ENCODE data around the gene PPP1R1C. TPM values are rescaled to one million over a fixed set of nuclear protein-coding genes. Genes with fewer than 3 reads are reported as not detected.
A peak's percentile ranks its signal among the peaks of the same experiment; 100 is the strongest.

The PPP1R1C gene, protein sequence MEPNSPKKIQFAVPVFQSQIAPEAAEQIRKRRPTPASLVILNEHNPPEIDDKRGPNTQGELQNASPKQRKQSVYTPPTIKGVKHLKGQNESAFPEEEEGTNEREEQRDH
- total RNA-seq (2021; fragmentation: NEBNext Ultra II Directional; extraction: Animal tissue kit (Norgen Biotek cat#: 25700)), result under 1 TPM in 4 of 6 experiments, not detected in 2; 0.31 to 0.48 (median 0.39) TPM
- long read RNA-seq, result 0 reads

GRCh38 chr2:181985632-181986205, at the start of gene PPP1R1C:
Gene PPP1R1C, plus strand, starts transcription at chr2:181985853. Its CDS starts 258 bp downstream, at chr2:181986111.
- Mint-ChIP-seq H3K36me3 (ENCODE audit: low read depth) (no peaks in the 10 kb centered on the region), H3K27me3 (ENCODE audit: insufficient read depth) (no peaks in the 10 kb centered on the region), H3K4me1 (ENCODE audit: low read depth) (peaks cover 12% of the 10 kb centered on the region)

DNA sequence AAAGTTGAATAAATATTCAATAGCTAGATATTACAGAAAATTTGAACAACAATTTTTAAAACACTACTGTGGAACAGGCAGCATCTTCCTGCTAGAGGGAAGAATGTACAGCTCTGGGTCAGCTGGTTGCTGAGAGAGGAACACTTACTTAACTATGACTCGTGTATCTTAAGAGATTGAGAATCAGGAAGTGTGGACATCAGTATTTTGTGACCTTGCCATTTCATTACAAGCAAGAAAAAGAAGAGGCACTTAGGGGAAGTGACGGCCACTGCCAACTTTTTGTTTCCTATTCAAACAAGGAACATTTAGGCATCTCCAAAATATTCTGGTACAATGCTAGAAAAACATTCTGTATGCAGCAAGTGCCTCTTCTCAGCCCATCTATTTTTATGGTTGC, 48.2 kb upstream of the PPP1R1C start:
- peak; percentile 29 for DNase-seq
- Mint-ChIP-seq H3K36me3 (ENCODE audit: low read depth) (peaks cover 4% of the 10 kb centered on the region; the same call in 1 of the 2 replicates), H3K27ac (0 out of 2 replicates have a peak overlapping the region, but pooled peaks have one; percentile 9), H3K9me3 (no peaks in the 10 kb centered on the region), H3K4me3 (no peak overlapping the region), H3K27me3 (ENCODE audit: insufficient read depth) (no peaks in the 10 kb centered on the region), H3K4me1 (ENCODE audit: low read depth) (peaks cover 44% of the 10 kb centered on the region)
- TF ChIP-seq, protein P1, sequence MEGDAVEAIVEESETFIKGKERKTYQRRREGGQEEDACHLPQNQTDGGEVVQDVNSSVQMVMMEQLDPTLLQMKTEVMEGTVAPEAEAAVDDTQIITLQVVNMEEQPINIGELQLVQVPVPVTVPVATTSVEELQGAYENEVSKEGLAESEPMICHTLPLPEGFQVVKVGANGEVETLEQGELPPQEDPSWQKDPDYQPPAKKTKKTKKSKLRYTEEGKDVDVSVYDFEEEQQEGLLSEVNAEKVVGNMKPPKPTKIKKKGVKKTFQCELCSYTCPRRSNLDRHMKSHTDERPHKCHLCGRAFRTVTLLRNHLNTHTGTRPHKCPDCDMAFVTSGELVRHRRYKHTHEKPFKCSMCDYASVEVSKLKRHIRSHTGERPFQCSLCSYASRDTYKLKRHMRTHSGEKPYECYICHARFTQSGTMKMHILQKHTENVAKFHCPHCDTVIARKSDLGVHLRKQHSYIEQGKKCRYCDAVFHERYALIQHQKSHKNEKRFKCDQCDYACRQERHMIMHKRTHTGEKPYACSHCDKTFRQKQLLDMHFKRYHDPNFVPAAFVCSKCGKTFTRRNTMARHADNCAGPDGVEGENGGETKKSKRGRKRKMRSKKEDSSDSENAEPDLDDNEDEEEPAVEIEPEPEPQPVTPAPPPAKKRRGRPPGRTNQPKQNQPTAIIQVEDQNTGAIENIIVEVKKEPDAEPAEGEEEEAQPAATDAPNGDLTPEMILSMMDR (IDR thresholded peaks at IDR 0.05), result no peak

More at GRCh38 chr2:181985632-181986205, at the start of gene PPP1R1C:
- no peak for DNase-seq
- H3K27ac Mint-ChIP-seq, result no peak within 1 kb of the TSS
- no peaks in the 10 kb centered on the region for H3K9me3 Mint-ChIP-seq
- TF ChIP-seq, protein P1 (IDR thresholded peaks at IDR 0.05), result no peak
- H3K4me3 Mint-ChIP-seq, result no peak within 1 kb of the TSS

GRCh38 chr2:181943411-181944124, 42.1 kb upstream of the PPP1R1C start:
- Mint-ChIP-seq H3K9me3 (no peaks in the 10 kb centered on the region), H3K27me3 (ENCODE audit: insufficient read depth) (no peaks in the 10 kb centered on the region), H3K27ac (no peak overlapping the region), H3K4me1 (ENCODE audit: low read depth) (peaks cover 23% of the 10 kb centered on the region), H3K4me3 (no peak overlapping the region), H3K36me3 (ENCODE audit: low read depth) (peaks cover 9% of the 10 kb centered on the region; the same call in 1 of the 2 replicates)
- TF ChIP-seq, protein P1 (IDR thresholded peaks at IDR 0.05), result no peak
- no peak for DNase-seq

DNA sequence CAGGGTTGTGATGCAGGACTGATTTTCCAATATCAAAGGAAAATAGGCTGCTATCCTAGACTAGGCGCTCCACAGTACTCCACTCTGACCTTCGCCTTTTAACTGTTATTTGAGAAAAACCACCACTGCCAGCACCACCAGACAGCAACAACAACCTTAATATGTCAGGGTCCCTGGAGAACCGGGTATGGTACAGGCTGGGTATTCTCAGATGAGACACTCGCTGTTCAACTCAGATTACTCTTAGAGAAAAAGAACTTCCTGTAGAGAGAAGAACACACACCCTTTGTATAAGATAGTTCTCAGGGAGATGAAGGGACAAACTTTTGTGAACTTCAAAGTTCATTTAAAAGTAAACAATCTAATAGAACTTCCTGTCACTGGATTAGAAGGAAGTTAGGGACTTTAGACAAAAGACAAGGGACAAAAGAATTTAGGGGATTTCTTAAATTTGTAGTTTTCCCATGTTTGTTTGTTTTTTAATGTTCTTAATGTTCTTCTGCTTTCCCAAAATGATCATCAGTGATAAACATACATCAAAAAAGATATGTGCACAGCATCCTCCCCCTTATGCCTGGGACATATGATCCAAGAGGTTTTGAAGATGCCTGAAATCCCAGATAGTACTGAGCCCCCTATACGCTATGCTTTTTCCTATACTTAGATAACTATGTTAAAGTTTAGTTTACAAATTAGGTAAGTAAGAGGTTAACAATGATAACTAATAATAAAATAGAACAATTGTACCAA, 41.3 kb upstream of the PPP1R1C start:
- Mint-ChIP-seq H3K4me3 (no peak overlapping the region), H3K36me3 (ENCODE audit: low read depth) (peaks cover 9% of the 10 kb centered on the region), H3K4me1 (ENCODE audit: low read depth) (peaks cover 31% of the 10 kb centered on the region), H3K27me3 (ENCODE audit: insufficient read depth) (no peaks in the 10 kb centered on the region), H3K9me3 (no peaks in the 10 kb centered on the region), H3K27ac (no peak overlapping the region)
- no peak for DNase-seq
- TF ChIP-seq, protein P1 (IDR thresholded peaks at IDR 0.05), result no peak

DNA sequence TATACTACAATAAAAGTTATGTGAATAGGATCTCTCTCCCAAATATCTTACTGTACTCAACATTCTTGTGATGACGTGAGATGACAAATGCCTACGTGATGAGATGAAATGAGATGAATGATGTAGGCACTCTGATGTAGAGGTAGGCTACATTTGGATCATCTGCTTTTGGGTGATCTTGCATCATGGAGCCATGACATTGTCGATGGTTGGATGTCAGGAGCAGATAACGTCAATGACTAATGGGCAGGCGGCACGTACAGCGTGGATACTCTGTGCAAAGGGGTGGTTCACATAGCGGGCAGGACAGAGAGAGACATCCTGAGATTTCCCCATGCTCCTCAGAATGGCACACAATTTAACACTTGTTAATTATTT, 40.8 kb upstream of the PPP1R1C start:
- H3K36me3 Mint-ChIP-seq (ENCODE audit: low read depth), result peaks cover 15% of the 10 kb centered on the region
- H3K4me1 Mint-ChIP-seq (ENCODE audit: low read depth), result peaks cover 36% of the 10 kb centered on the region
- H3K27ac Mint-ChIP-seq, result no peak overlapping the region
- no peak overlapping the region for H3K4me3 Mint-ChIP-seq
- DNase-seq, result no peak
- TF ChIP-seq, protein P1 (IDR thresholded peaks at IDR 0.05), result no peak
- H3K9me3 Mint-ChIP-seq, result no peaks in the 10 kb centered on the region
- no peaks in the 10 kb centered on the region for H3K27me3 Mint-ChIP-seq (ENCODE audit: insufficient read depth)
